Measurements from ENCODE around the gene PHRF1.

PHRF1 gene

DNA sequence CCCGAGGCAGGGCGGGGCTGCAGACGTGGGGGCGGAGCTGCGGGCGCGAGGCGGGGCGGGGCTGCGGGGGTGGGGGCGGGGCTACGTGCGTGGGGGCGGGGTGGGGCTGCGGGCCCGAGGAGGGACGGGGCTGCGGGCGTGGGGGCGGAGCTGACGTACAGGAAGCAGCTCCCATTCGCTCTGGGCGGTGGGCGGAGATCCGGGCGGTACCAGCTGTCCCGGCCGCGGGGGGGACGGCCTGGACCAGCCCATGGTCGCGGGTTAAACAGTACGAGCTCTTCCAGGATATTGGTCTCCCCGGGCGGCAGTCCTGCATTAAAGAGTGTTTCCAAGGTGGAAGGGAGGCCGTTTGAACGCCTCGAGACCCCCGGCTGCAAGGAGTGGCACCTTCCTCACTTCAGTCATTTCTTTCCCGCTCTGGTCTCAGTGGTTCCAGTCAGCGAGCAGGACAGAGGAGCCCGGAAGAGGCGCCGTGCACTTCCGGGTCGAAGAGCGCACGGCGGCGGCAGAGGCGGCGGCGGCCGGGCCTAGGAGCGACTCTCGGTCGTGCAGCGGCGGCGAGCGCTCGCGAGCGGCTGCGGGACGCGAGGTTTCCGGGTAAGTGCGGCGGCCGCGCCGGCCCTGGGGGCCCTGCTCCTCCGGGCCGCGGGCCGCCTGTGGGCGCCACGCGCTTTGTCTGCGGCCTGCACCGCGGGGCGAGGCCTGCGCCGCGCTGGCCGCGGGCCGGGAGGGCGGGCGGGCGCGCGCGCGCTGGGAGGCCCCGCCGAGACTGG is at the start of gene PHRF1:
TSS of gene PHRF1 (plus strand) at position 475 of the 773 bp plus-strand sequence. CDS start 5,043 bp downstream, outside the sequence.
- TF ChIP-seq, protein P1, sequence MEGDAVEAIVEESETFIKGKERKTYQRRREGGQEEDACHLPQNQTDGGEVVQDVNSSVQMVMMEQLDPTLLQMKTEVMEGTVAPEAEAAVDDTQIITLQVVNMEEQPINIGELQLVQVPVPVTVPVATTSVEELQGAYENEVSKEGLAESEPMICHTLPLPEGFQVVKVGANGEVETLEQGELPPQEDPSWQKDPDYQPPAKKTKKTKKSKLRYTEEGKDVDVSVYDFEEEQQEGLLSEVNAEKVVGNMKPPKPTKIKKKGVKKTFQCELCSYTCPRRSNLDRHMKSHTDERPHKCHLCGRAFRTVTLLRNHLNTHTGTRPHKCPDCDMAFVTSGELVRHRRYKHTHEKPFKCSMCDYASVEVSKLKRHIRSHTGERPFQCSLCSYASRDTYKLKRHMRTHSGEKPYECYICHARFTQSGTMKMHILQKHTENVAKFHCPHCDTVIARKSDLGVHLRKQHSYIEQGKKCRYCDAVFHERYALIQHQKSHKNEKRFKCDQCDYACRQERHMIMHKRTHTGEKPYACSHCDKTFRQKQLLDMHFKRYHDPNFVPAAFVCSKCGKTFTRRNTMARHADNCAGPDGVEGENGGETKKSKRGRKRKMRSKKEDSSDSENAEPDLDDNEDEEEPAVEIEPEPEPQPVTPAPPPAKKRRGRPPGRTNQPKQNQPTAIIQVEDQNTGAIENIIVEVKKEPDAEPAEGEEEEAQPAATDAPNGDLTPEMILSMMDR (IDR thresholded peaks at IDR 0.05; ENCODE audit: insufficient read depth, low read length, missing control alignments): no peak
- CTCF ChIA-PET: interaction anchor here (0.8 to 0.9 kb wide), 2 partner anchors 16 to 21 kb away, joined by 3 to 4 read pairs; partner anchors contain the start of gene LMNTD2

GRCh38 chr11:528166-528814 is 48.0 kb upstream of the PHRF1 start:
- CTCF ChIA-PET: interaction anchor here (2.7 kb wide), 1 partner anchor 10 kb away, joined by 21 read pairs; no protein-coding TSS in a partner anchor
- H3K4me3 ChIP-seq (ENCODE audit: low read depth, low read length): no peak overlapping the region
- TF ChIP-seq, protein P1 (IDR thresholded peaks at IDR 0.05; ENCODE audit: insufficient read depth, low read length, missing control alignments): no peak
- DNase-seq (ENCODE audit: low read depth, low spot score): no peak
- POLR2A ChIA-PET: no interaction called here

More for the DNA sequence above, at the start of gene PHRF1:
- POLR2A ChIA-PET: interaction anchor here (0.9 to 1.4 kb wide), 6 partner anchors 9 to 121 kb away, joined by 3 to 4 read pairs (median 4); partner anchors contain the start of gene HRAS
- peak within 1 kb of the TSS; percentile 92 for H3K4me3 ChIP-seq (ENCODE audit: low read depth, low read length)
- DNase-seq (ENCODE audit: low read depth, low spot score): peak; percentile 61

GRCh38 chr11:528815-529727 is 47.2 kb upstream of the PHRF1 start:
- CTCF ChIA-PET: interaction anchor here (0.8 to 2.7 kb wide), 2 partner anchors 10 to 11 kb away, joined by 3 to 21 read pairs; no protein-coding TSS in a partner anchor

DNA sequence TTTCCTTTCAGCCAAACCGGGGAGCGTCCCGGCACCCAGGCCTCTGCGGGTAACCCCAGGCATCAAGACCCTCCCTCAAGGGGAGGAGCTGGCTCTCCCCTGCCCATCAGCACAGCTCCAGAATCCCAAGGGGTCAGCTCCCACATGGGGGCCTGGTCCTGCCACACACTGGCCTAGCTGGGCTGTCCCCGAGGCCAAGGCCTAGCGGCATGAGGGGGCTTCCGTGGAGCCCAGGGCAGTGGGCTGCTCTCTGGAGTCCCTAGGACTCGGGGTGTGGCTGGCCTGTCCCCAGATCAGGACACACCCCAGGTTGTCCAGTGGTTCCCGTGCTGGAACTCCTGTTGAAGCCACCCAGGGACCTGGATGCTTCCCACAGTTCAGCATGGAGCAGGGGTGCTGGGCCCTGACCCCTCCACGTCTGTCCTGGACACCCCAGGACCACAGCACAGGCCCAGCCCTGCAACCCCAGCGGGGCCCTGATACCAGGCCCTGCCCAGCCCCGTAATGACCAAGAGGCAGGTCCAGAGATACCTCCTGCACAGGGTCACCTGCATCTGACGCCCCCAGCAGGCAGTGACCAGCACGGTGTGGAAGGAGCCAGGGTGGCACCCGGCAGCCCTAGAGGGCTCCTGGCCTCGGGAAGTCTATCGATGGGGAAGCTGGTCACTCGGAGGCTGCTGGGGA is 46.4 kb upstream of the PHRF1 start:
- no peak for DNase-seq (ENCODE audit: low read depth, low spot score)
- TF ChIP-seq, protein P1 (IDR thresholded peaks at IDR 0.05; ENCODE audit: insufficient read depth, low read length, missing control alignments): no peak
- ChIA-PET CTCF (interaction anchor here (0.8 kb wide), 1 partner anchor 12 kb away, joined by 3 read pairs; no protein-coding TSS in a partner anchor), POLR2A (no interaction called here)
- H3K4me3 ChIP-seq (ENCODE audit: low read depth, low read length): no peak overlapping the region

More at GRCh38 chr11:528815-529727, 47.2 kb upstream of the PHRF1 start:
- H3K4me3 ChIP-seq (ENCODE audit: low read depth, low read length): no peak overlapping the region
- DNase-seq (ENCODE audit: low read depth, low spot score): no peak
- POLR2A ChIA-PET: no interaction called here
- TF ChIP-seq, protein P1 (IDR thresholded peaks at IDR 0.05; ENCODE audit: insufficient read depth, low read length, missing control alignments): no peak

DNA sequence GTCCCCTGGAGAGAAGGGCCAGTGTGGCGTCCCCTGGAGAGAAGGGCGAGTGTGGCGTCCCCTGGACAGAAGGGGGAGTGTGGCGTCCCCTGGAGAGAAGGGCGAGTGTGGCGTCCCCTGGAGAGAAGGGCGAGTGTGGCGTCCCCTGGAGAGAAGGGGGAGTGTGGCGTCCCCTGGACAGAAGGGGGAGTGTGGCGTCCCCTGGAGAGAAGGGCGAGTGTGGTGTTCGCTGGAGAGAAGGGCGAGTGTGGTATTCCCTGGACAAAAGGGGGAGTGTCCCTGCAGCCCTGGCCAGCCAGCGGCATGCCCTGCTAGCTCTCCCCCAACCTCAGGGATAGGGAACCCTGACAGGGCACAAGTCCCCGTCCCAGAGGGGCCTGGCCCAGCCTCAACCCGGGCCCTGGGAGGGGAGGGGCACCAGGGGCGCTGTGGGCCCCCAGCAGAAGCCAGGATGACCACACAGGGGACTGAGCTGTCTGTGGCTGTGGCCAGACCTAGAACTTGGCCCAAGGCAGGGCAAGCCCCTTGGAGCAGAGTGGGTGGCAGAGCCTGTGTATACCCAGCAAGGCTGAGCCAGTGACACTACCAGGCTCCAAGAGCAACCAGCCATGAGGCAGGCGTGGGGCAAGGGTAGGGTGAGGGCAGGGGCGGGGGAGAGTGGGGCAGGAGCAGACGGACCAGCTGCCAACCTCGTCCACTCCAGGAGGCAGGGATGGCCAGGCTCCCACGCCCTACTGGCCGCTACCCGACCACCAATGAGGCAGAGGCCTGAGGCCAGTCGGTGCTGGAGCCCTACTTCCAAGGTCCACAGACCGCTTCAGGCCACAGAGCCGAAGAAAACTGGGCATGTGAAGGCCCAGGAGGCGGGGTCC is 45.1 kb upstream of the PHRF1 start:
- ChIA-PET POLR2A (no interaction called here), CTCF (interaction anchor here (5.9 kb wide), 1 partner anchor 13 kb away, joined by 45 read pairs; no protein-coding TSS in a partner anchor)
- TF ChIP-seq, protein P1 (IDR thresholded peaks at IDR 0.05; ENCODE audit: insufficient read depth, low read length, missing control alignments): no peak
- H3K4me3 ChIP-seq (ENCODE audit: low read depth, low read length): no peak overlapping the region
- no peak for DNase-seq (ENCODE audit: low read depth, low spot score)
